Endothelial cell (in vitro differentiated cells): ENCODE measurements around the gene PAF1. TPM values are rescaled to one million over a fixed set of nuclear protein-coding genes. Genes with fewer than 3 reads are reported as not detected.

Experiments used
- DNase-seq: peaks from one replicate; pipeline ENCODE4 v3.0.0; 2021; ENCODE audit warnings: low spot score
- H3K27ac Mint-ChIP-seq: one replicate; pipeline ENCODE4 v1.8.0; 2021; ENCODE audit warnings: mixed read lengths, inconsistent platforms; ENCODE audit not compliant: unreplicated experiment
- H3K27me3 Mint-ChIP-seq: one replicate; pipeline ENCODE4 v1.8.0; 2021; ENCODE audit warnings: mild to moderate bottlenecking, moderate library complexity, mixed read lengths, inconsistent platforms; ENCODE audit not compliant: unreplicated experiment
- H3K36me3 Mint-ChIP-seq: one replicate; pipeline ENCODE4 v1.8.0; 2021; ENCODE audit warnings: mild to moderate bottlenecking, low read depth, mixed read lengths, inconsistent platforms; ENCODE audit not compliant: unreplicated experiment
- H3K4me1 Mint-ChIP-seq: one replicate; pipeline ENCODE4 v1.8.0; 2021; ENCODE audit warnings: mild to moderate bottlenecking, mixed read lengths, inconsistent platforms; ENCODE audit not compliant: unreplicated experiment
- H3K4me3 Mint-ChIP-seq: one replicate; pipeline ENCODE4 v1.8.0; 2021; ENCODE audit warnings: mild to moderate bottlenecking, mixed read lengths, inconsistent platforms; ENCODE audit not compliant: unreplicated experiment
- H3K9me3 Mint-ChIP-seq: one replicate; pipeline ENCODE4 v1.8.0; 2021; ENCODE audit warnings: mixed read lengths, inconsistent platforms; ENCODE audit not compliant: unreplicated experiment
- total RNA-seq: library from RNA; stranded (reverse); fragmentation: NEBNext Ultra II Directional; extraction: Animal tissue kit (Norgen Biotek cat#: 25700); gene quantifications from one replicate; pipeline ENCODE4 v1.2.1, GENCODE V29; 2021; ENCODE audit not compliant: unreplicated experiment
- TF ChIP-seq, protein P1 (sequence below): fragments of 200-600 bp; sonication (generic); IDR thresholded peaks from one replicate; pipeline ENCODE4 v1.5.0; 2021; ENCODE audit warnings: antibody characterized with exemption; ENCODE audit not compliant: unreplicated experiment

Gene PAF1
- total RNA-seq, 1 donor from 2014 or later: 31.7 TPM

DNA sequence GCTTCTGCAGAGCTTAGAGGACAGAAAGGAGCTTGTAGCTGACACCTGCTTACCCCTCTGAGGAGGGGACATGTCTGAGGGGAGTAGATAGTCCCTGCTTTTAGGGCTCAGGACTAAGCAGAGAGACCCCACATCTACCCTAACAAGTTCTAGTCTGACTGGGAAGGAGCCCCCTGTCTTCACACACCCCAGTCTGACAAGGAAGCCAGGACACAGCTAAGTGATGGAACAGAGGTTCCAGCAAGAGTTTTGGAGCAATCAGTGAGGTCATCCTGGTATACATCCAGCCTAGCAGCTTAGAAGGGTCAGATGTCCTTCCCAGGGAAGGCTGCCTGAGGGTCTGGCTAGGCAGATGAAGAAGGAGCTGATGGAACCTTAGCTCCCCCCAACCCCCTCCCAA, 15.0 kb downstream of the PAF1 start:
- TF ChIP-seq, protein P1, sequence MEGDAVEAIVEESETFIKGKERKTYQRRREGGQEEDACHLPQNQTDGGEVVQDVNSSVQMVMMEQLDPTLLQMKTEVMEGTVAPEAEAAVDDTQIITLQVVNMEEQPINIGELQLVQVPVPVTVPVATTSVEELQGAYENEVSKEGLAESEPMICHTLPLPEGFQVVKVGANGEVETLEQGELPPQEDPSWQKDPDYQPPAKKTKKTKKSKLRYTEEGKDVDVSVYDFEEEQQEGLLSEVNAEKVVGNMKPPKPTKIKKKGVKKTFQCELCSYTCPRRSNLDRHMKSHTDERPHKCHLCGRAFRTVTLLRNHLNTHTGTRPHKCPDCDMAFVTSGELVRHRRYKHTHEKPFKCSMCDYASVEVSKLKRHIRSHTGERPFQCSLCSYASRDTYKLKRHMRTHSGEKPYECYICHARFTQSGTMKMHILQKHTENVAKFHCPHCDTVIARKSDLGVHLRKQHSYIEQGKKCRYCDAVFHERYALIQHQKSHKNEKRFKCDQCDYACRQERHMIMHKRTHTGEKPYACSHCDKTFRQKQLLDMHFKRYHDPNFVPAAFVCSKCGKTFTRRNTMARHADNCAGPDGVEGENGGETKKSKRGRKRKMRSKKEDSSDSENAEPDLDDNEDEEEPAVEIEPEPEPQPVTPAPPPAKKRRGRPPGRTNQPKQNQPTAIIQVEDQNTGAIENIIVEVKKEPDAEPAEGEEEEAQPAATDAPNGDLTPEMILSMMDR: no peak
- H3K9me3 Mint-ChIP-seq: no peaks in the 10 kb centered on the region
- no peak overlapping the region for H3K4me3 Mint-ChIP-seq
- H3K27ac Mint-ChIP-seq: no peak overlapping the region
- peaks cover 20% of the 10 kb centered on the region for H3K27me3 Mint-ChIP-seq
- peaks cover 7% of the 10 kb centered on the region for H3K4me1 Mint-ChIP-seq
- peaks cover 60% of the 10 kb centered on the region for H3K36me3 Mint-ChIP-seq
- no peak for DNase-seq

DNA sequence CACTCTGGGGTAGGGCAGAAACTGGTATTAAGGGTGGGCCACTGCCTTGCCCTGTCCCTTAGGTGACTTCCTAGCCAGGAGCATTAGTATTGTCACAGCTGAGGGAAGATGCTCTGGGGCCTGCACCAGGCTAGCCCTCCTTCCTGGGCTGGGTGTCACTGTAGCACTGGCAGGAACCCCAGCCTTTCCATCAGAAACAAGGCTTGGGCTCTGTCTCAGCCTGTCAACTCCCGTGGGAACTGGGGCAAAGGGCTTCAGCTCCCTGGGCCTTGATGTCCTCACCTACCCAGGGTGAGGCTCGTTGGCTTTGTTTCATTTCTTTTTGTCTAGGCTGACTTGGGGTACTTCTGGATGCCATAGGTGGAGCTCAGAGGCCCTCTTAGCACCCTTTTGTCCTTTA, 18.0 kb downstream of the PAF1 start:
- peaks cover 53% of the 10 kb centered on the region for H3K36me3 Mint-ChIP-seq
- no peak overlapping the region for H3K4me3 Mint-ChIP-seq
- no peak overlapping the region for H3K27ac Mint-ChIP-seq

DNA sequence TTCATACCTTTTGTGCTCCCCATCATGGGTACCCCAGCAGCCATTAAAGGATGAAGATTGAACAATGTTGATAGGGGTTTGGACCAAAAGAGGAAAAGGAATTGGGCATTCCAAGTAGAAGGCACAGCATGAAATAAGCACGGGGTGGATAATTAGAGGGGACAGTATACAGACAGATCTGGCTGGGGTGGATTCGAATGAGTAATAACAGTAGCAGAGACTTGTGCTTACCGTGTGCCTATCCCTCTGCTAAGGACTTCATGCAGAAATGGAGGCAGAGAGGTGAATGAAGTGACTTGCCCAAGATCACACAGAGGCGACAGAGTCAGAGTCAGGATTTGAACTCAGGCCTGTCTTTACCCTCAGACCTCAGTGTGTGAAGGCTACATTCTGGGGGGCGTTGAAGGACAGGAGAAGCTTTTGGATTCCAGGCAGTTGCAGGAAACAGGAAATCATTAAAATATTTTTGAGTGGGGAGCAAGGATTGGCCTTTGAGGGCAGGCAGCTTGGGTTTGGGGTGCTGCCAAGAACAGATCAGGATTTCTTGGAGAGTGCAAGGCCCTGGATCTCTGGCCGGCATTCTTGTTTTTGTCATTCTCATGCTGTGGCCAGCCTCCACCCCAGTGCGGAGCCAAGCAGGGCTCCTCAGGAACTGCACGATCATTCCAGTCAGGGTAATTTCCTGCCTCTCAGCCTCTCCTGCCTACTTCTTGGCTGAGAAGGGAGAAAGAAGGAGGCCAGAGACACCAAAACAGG, 18.7 kb downstream of the PAF1 start:
- H3K4me3 Mint-ChIP-seq: no peak overlapping the region

More for the DNA sequence above, 18.0 kb downstream of the PAF1 start:
- no peaks in the 10 kb centered on the region for H3K9me3 Mint-ChIP-seq
- no peak for DNase-seq
- H3K4me1 Mint-ChIP-seq: peaks cover 7% of the 10 kb centered on the region
- H3K27me3 Mint-ChIP-seq: peaks cover 21% of the 10 kb centered on the region
- TF ChIP-seq, protein P1: no peak

DNA sequence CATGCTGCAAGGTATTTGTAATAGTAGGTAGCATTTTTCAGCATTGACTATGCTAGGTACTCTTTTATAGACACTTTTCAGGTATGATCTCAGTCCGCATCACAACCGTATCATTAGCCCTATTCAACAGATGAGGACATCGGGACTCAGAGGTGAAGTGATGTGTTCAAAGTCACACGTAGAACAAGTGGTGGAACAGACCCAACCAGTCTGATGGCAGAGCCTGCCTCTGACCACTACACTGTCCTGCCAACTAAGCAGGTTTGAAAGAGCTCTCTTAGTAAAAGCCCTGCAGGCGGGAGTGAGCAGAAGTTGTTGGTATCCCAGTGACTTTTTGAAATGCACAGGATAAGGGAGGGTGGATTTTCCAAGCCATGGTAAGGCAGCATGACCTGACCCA, 20.2 kb downstream of the PAF1 start:
- no peak for DNase-seq
- TF ChIP-seq, protein P1: no peak
- Mint-ChIP-seq H3K4me3 (no peak overlapping the region), H3K4me1 (peaks cover 7% of the 10 kb centered on the region), H3K36me3 (peaks cover 35% of the 10 kb centered on the region), H3K27ac (no peak overlapping the region), H3K9me3 (no peaks in the 10 kb centered on the region), H3K27me3 (peaks cover 13% of the 10 kb centered on the region)

More for the DNA sequence above, 18.7 kb downstream of the PAF1 start:
- Mint-ChIP-seq H3K27ac (peak overlapping the region; percentile 1), H3K4me1 (peaks cover 7% of the 10 kb centered on the region), H3K36me3 (peaks cover 48% of the 10 kb centered on the region), H3K27me3 (peaks cover 16% of the 10 kb centered on the region), H3K9me3 (no peaks in the 10 kb centered on the region)
- TF ChIP-seq, protein P1: no peak
- no peak for DNase-seq

DNA sequence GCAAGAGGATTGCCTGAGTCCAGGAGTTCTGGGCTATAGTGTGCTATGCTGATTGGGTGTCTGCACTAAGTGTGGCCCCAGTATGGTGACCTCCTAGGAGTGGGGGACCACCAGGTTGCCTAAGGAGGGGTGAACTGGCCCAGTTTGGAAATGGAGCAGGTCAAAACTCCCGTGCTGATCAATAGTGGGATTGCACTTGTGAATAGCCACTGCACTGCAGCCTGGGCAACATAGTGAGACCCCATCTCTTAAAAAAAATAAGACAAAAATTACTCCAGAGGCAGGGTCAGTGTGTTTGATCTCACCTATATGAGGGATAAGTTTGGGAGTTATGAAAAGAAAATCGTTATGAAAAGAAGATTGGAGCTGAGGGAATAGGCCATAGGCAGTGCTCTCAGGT, 21.7 kb downstream of the PAF1 start:
- Mint-ChIP-seq H3K27ac (no peak overlapping the region), H3K4me3 (no peak overlapping the region), H3K9me3 (no peaks in the 10 kb centered on the region), H3K27me3 (peaks cover 10% of the 10 kb centered on the region), H3K36me3 (peaks cover 33% of the 10 kb centered on the region), H3K4me1 (peaks cover 7% of the 10 kb centered on the region)
- TF ChIP-seq, protein P1: no peak
- no peak for DNase-seq
